ENCODE data around the gene RPS6KB1. TPM values are rescaled to one million over a fixed set of nuclear protein-coding genes. Genes with fewer than 3 reads are reported as not detected.
A peak's percentile ranks its signal among the peaks of the same experiment; 100 is the strongest.

The RPS6KB1 gene
- total and polyA plus RNA-seq, 10 of the 15 experiments (the other 5 are each of a cell fraction or from before 2014, with no cell fraction given): 6.6 to 33.2 (median 26.0) TPM

- TF ChIP-seq, protein P1, sequence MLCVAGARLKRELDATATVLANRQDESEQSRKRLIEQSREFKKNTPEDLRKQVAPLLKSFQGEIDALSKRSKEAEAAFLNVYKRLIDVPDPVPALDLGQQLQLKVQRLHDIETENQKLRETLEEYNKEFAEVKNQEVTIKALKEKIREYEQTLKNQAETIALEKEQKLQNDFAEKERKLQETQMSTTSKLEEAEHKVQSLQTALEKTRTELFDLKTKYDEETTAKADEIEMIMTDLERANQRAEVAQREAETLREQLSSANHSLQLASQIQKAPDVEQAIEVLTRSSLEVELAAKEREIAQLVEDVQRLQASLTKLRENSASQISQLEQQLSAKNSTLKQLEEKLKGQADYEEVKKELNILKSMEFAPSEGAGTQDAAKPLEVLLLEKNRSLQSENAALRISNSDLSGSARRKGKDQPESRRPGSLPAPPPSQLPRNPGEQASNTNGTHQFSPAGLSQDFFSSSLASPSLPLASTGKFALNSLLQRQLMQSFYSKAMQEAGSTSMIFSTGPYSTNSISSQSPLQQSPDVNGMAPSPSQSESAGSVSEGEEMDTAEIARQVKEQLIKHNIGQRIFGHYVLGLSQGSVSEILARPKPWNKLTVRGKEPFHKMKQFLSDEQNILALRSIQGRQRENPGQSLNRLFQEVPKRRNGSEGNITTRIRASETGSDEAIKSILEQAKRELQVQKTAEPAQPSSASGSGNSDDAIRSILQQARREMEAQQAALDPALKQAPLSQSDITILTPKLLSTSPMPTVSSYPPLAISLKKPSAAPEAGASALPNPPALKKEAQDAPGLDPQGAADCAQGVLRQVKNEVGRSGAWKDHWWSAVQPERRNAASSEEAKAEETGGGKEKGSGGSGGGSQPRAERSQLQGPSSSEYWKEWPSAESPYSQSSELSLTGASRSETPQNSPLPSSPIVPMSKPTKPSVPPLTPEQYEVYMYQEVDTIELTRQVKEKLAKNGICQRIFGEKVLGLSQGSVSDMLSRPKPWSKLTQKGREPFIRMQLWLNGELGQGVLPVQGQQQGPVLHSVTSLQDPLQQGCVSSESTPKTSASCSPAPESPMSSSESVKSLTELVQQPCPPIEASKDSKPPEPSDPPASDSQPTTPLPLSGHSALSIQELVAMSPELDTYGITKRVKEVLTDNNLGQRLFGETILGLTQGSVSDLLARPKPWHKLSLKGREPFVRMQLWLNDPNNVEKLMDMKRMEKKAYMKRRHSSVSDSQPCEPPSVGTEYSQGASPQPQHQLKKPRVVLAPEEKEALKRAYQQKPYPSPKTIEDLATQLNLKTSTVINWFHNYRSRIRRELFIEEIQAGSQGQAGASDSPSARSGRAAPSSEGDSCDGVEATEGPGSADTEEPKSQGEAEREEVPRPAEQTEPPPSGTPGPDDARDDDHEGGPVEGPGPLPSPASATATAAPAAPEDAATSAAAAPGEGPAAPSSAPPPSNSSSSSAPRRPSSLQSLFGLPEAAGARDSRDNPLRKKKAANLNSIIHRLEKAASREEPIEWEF (IDR thresholded peaks at IDR 0.05; ENCODE audit: insufficient replicate concordance, low read depth, low read length): no peak
- no peak for TF ChIP-seq NKRF (conservative IDR thresholded peaks at IDR 0.05)
- TF ChIP-seq BACH1 (IDR thresholded peaks at IDR 0.05; ENCODE audit: borderline replicate concordance): no peak
- no peak for TF ChIP-seq MYB (IDR thresholded peaks at IDR 0.05; ENCODE audit: borderline replicate concordance, low read depth, low read length)
- TF ChIP-seq SIN3A (IDR thresholded peaks at IDR 0.05; ENCODE audit: low read depth, low read length): no peak
- TF ChIP-seq SMC3 (IDR thresholded peaks at IDR 0.05; ENCODE audit: borderline replicate concordance, low read length): peak; percentile 61; the same call in 1 of the 2 replicates
- TF ChIP-seq, protein P2, sequence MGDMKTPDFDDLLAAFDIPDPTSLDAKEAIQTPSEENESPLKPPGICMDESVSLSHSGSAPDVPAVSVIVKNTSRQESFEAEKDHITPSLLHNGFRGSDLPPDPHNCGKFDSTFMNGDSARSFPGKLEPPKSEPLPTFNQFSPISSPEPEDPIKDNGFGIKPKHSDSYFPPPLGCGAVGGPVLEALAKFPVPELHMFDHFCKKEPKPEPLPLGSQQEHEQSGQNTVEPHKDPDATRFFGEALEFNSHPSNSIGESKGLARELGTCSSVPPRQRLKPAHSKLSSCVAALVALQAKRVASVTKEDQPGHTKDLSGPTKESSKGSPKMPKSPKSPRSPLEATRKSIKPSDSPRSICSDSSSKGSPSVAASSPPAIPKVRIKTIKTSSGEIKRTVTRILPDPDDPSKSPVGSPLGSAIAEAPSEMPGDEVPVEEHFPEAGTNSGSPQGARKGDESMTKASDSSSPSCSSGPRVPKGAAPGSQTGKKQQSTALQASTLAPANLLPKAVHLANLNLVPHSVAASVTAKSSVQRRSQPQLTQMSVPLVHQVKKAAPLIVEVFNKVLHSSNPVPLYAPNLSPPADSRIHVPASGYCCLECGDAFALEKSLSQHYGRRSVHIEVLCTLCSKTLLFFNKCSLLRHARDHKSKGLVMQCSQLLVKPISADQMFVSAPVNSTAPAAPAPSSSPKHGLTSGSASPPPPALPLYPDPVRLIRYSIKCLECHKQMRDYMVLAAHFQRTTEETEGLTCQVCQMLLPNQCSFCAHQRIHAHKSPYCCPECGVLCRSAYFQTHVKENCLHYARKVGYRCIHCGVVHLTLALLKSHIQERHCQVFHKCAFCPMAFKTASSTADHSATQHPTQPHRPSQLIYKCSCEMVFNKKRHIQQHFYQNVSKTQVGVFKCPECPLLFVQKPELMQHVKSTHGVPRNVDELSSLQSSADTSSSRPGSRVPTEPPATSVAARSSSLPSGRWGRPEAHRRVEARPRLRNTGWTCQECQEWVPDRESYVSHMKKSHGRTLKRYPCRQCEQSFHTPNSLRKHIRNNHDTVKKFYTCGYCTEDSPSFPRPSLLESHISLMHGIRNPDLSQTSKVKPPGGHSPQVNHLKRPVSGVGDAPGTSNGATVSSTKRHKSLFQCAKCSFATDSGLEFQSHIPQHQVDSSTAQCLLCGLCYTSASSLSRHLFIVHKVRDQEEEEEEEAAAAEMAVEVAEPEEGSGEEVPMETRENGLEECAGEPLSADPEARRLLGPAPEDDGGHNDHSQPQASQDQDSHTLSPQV (IDR thresholded peaks at IDR 0.05): no peak
- no peak for TF ChIP-seq ZZZ3 (IDR thresholded peaks at IDR 0.05; ENCODE audit: control insufficient read depth, insufficient read length, low read depth)
- TF ChIP-seq SREBF1 (IDR thresholded peaks at IDR 0.05; ENCODE audit: low read length): no peak
- no peak for TF ChIP-seq NR2C1 (IDR thresholded peaks at IDR 0.05)
- no peak for TF ChIP-seq ZNF207 (IDR thresholded peaks at IDR 0.05; ENCODE audit: borderline replicate concordance)
- no peak for TF ChIP-seq IRF4 (IDR thresholded peaks at IDR 0.05; ENCODE audit: low read depth, low read length)
- TF ChIP-seq, protein P3, sequence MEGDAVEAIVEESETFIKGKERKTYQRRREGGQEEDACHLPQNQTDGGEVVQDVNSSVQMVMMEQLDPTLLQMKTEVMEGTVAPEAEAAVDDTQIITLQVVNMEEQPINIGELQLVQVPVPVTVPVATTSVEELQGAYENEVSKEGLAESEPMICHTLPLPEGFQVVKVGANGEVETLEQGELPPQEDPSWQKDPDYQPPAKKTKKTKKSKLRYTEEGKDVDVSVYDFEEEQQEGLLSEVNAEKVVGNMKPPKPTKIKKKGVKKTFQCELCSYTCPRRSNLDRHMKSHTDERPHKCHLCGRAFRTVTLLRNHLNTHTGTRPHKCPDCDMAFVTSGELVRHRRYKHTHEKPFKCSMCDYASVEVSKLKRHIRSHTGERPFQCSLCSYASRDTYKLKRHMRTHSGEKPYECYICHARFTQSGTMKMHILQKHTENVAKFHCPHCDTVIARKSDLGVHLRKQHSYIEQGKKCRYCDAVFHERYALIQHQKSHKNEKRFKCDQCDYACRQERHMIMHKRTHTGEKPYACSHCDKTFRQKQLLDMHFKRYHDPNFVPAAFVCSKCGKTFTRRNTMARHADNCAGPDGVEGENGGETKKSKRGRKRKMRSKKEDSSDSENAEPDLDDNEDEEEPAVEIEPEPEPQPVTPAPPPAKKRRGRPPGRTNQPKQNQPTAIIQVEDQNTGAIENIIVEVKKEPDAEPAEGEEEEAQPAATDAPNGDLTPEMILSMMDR (IDR thresholded peaks at IDR 0.05 in 2 of 3, conservative IDR thresholded peaks at IDR 0.05 in 1 of 3; ENCODE audit: control insufficient read depth in 2 of 3, extremely low read depth in 1 of 3, insufficient read depth in 1 of 3, low read depth in 3 of 3, low read length in 3 of 3): peak; percentile 42 to 54 (median 47); a peak in 5 of 6 replicates
- no peak for TF ChIP-seq SPI1 (IDR thresholded peaks at IDR 0.05; ENCODE audit: borderline replicate concordance, insufficient read depth, low read depth, low read length)
- TF ChIP-seq HDGF (IDR thresholded peaks at IDR 0.05): no peak
Observed at GRCh38 chr17:59914274-59914854, 21.4 kb downstream of the RPS6KB1 start (continued).

Measured in GM12878 (cell line).